OCI-LY3 (cell line): ENCODE measurements around the gene CIB4.

Experiments used
- H2AFZ ChIP-seq: fragments of 200-600, 300-600 bp; shearing (Covaris generic); 2 replicates; pipeline ENCODE4 v1.6.0; 2014; ENCODE audit warnings: antibody characterized with exemption, low read depth, low read length
- H3K27ac ChIP-seq: fragments of 200-600, 300-600 bp; sonication (generic); 2 replicates; pipeline ENCODE4 v1.5.1; 2014; ENCODE audit warnings: mild to moderate bottlenecking, low read length, moderate library complexity, mixed read lengths
- H3K27me3 ChIP-seq: fragments of 200-600, 300-600 bp; sonication (generic); 2 replicates; pipeline ENCODE4 v1.6.1; 2014; ENCODE audit warnings: low read depth, low read length, mixed read lengths
- H3K36me3 ChIP-seq: fragments of 200-600, 300-600 bp; sonication (generic); replicated peaks from 2 replicates; pipeline ENCODE3; 2014; ENCODE audit warnings: low read depth, low read length, mixed read lengths
- H3K4me1 ChIP-seq: fragments of 300-600, 200-600 bp; sonication (generic); 2 replicates; pipeline ENCODE4 v1.6.1; 2014; ENCODE audit warnings: low read length, mixed read lengths
- H3K4me2 ChIP-seq: fragments of 200-600, 300-600 bp; sonication (generic); 2 replicates; pipeline ENCODE4 v1.6.1; 2014; ENCODE audit warnings: low read length, mixed read lengths
- H3K4me3 ChIP-seq: fragments of 300-600, 200-600 bp; sonication (generic); 2 replicates; pipeline ENCODE4 v1.5.1; 2014; ENCODE audit warnings: antibody characterized with exemption, mild to moderate bottlenecking, low read length, moderate library complexity
- H3K79me2 ChIP-seq: fragments of 300-600, 200-600 bp; shearing (Covaris generic); 2 replicates; pipeline ENCODE4 v1.6.1; 2014; ENCODE audit warnings: mild to moderate bottlenecking, low read length, mixed read lengths
- H3K9ac ChIP-seq: fragments of 300-600, 200-600 bp; shearing (Covaris generic); 2 replicates; pipeline ENCODE4 v1.6.0; 2014; ENCODE audit warnings: mild to moderate bottlenecking, low read length, moderate library complexity
- H3K9me3 ChIP-seq: fragments of 200-600, 300-600 bp; shearing (Covaris generic); 2 replicates; pipeline ENCODE4 v1.6.1; 2014; ENCODE audit warnings: low read length, mixed read lengths; ENCODE audit not compliant: insufficient read depth
- H4K20me1 ChIP-seq: fragments of 200-600, 300-600 bp; sonication (generic); 2 replicates; pipeline ENCODE4 v1.6.1; 2016; ENCODE audit warnings: low read length, mixed read lengths; ENCODE audit not compliant: insufficient read depth
- EZH2phosphoT487 ChIP-seq: fragments of 200-600 bp; shearing (Covaris generic); IDR thresholded peaks from 2 replicates; pipeline ENCODE4 v1.6.1; 2018; ENCODE audit warnings: antibody characterized with exemption, mixed run types, low read depth
- TF ChIP-seq, protein P1 (sequence below): fragments of 200-600, 300-600 bp; sonication (generic); IDR thresholded peaks from 2 replicates; pipeline ENCODE4 v1.5.1; 2014; ENCODE audit warnings: antibody characterized with exemption, low read length, low read depth

CIB4 gene

DNA sequence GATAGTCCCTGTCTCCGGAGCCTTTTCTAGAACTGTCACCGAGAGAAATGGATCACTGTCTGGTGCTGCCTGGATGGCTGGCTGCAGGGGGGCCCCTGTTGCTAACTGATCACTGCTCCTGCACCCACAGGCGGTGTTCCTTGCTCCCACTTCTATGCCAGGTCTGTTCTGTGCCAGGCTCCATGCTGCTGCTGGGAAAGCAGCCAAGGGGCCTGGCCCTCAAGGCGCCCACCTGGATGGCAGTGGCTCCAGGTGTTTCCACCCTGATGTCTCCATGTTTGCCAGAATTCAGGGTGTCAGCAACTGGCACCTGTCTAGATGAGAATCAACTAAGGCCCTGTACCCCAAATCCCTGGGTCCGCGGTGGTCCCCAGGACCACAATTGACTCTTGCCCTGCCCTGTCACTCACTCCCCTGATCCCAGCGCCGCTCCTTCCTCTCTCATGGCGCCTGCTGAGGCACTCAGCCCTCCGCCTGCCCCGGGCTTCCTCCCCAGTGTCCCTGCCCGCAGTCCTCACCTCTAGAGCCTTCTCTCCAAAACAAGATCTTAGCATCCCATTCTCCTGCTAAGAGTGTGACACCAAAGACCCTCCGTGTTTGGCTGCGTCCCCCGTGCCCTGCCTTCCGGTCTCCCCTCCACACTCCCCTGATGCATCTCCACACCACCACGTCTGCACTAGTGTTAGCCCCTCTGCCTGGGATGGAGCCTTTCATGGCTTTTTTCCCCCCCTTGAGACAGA lies 90.7 kb downstream of the CIB4 start:
- no peak for TF ChIP-seq EZH2phosphoT487
- TF ChIP-seq, protein P1, sequence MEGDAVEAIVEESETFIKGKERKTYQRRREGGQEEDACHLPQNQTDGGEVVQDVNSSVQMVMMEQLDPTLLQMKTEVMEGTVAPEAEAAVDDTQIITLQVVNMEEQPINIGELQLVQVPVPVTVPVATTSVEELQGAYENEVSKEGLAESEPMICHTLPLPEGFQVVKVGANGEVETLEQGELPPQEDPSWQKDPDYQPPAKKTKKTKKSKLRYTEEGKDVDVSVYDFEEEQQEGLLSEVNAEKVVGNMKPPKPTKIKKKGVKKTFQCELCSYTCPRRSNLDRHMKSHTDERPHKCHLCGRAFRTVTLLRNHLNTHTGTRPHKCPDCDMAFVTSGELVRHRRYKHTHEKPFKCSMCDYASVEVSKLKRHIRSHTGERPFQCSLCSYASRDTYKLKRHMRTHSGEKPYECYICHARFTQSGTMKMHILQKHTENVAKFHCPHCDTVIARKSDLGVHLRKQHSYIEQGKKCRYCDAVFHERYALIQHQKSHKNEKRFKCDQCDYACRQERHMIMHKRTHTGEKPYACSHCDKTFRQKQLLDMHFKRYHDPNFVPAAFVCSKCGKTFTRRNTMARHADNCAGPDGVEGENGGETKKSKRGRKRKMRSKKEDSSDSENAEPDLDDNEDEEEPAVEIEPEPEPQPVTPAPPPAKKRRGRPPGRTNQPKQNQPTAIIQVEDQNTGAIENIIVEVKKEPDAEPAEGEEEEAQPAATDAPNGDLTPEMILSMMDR = no peak
- no peak overlapping the region for H2AFZ ChIP-seq
- no peaks in the 10 kb centered on the region for H3K36me3 ChIP-seq
- H3K4me2 ChIP-seq = no peak overlapping the region
- H3K4me1 ChIP-seq = no peaks in the 10 kb centered on the region
- no peaks in the 10 kb centered on the region for H3K79me2 ChIP-seq
- no peak overlapping the region for H3K4me3 ChIP-seq
- no peak overlapping the region for H3K9ac ChIP-seq
- H3K27ac ChIP-seq = no peak overlapping the region
- no peaks in the 10 kb centered on the region for H4K20me1 ChIP-seq
- no peaks in the 10 kb centered on the region for H3K9me3 ChIP-seq
- H3K27me3 ChIP-seq = peaks cover 12% of the 10 kb centered on the region

DNA sequence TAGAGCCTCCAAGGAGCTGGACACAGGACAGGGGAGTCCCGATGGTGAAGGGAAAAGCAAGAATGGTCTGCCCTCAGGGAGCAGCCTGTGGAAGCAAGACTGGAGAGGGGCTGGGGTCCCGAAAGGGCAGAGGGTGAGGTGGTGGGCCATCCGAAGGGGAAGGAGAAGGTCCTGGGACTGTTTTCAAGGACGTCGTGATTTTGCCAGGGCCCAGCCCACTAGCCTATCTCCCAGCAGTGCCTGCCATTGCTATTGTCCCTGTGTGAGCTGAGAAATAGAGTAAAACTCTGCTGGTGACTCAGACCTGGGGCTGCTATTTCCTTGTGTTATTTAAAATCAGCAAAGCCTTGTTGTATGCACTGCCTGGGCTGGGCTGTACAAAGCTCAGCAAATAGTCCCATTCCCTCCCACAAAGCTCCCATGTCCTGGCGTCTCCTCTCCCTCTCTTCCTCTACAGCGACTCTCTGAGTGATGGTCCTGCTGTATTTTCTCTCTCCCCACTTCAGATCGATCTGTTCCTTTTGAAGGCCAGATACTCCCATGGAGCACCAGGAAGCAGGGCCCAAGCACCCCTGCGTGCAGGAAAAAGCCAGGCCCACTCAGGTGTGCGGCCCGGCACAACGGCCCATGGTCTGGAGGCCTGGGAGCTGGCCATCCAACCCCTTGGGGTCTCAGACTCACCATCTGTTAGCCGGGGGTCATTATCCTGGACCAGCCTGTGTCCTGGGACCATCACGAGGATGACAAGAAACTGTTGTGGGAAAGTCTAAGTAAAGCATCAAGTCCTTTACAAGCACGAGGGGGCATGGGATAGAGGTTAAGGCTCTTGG lies 98.3 kb downstream of the CIB4 start:
- Histone ChIP-seq H3K9me3 (no peaks in the 10 kb centered on the region), H3K79me2 (no peaks in the 10 kb centered on the region), H3K4me1 (peaks cover 7% of the 10 kb centered on the region), H3K27ac (no peak overlapping the region), H3K27me3 (peaks cover 12% of the 10 kb centered on the region; the same call in 1 of the 2 replicates), H4K20me1 (no peaks in the 10 kb centered on the region), H3K36me3 (no peaks in the 10 kb centered on the region), H3K4me2 (no peak overlapping the region), H3K9ac (no peak overlapping the region), H2AFZ (no peak overlapping the region), H3K4me3 (no peak overlapping the region)
- TF ChIP-seq, protein P1 = no peak
- TF ChIP-seq EZH2phosphoT487 = no peak

DNA sequence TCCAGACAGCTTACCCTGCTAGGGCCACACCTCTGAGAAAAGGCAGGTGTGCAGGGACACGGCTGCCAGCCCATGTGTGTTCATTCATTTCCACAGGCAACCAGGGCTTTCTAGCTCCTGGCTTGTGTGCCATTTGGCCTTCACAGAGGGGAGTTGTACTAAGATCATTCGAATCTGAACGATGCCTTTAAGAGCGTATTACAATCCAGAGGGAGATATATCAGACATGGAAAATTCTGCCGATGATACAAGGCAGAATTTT lies 99.0 kb downstream of the CIB4 start:
- Histone ChIP-seq H3K4me1 (peaks cover 7% of the 10 kb centered on the region), H3K27ac (no peak overlapping the region), H3K9ac (no peak overlapping the region), H3K4me3 (no peak overlapping the region), H3K9me3 (no peaks in the 10 kb centered on the region), H3K4me2 (no peak overlapping the region), H3K36me3 (no peaks in the 10 kb centered on the region), H3K27me3 (peaks cover 12% of the 10 kb centered on the region; the same call in 1 of the 2 replicates), H4K20me1 (no peaks in the 10 kb centered on the region), H3K79me2 (no peaks in the 10 kb centered on the region), H2AFZ (no peak overlapping the region)
- TF ChIP-seq, protein P1 = no peak
- no peak for TF ChIP-seq EZH2phosphoT487

DNA sequence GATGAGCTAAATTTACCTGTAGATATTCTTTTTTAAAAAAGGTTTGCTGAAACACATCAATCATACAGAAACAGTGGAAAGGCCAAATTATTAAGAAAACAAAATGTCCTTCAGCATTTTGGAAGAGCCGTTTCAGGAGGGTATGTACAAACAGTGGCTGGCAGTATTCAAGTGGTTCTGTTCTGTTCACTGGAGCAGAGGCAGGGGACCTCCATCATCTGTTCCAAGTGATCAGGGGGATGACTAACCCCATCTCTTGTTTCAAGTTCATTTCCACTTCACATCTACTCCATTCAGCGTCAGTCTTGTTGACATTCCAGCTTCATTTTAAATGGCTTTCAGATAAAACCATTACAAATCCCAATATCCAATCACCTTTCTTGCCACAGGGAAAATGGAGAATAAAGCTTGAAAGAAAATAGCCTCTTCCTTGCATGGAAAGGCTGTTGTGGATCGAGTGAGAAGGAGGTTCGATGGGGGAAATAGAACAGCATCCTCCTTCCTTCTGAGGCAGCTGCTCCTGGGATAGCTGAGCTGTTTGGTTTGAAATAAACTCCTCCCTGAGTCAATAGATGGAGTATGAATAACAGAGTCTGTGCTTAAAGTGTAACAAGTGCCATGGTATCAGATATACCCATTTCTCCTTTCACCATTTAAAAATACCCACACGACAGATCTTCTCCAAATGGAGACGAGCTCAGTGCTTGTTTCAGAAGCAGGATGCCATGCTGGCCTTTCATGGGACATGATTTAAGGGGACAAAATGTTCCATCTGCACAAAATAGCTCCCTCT lies 99.6 kb downstream of the CIB4 start:
- H3K4me2 ChIP-seq = no peak overlapping the region
- TF ChIP-seq EZH2phosphoT487 = no peak
- TF ChIP-seq, protein P1 = no peak
- no peak overlapping the region for H3K27ac ChIP-seq
- H3K4me1 ChIP-seq = peaks cover 7% of the 10 kb centered on the region
- H2AFZ ChIP-seq = no peak overlapping the region
- no peaks in the 10 kb centered on the region for H3K9me3 ChIP-seq
- H4K20me1 ChIP-seq = no peaks in the 10 kb centered on the region
- H3K27me3 ChIP-seq = peaks cover 10% of the 10 kb centered on the region; the same call in 1 of the 2 replicates
- H3K79me2 ChIP-seq = no peaks in the 10 kb centered on the region
- no peak overlapping the region for H3K4me3 ChIP-seq
- H3K36me3 ChIP-seq = no peaks in the 10 kb centered on the region
- no peak overlapping the region for H3K9ac ChIP-seq
